ENCODE measurements around the gene THUMPD1.

GRCh38 chr16:20746461-20746860, 4.8 kb upstream of the THUMPD1 start:
- no peak for TF ChIP-seq CTCF (IDR thresholded peaks at IDR 0.05)
- no peak for TF ChIP-seq POLR2AphosphoS5 (IDR thresholded peaks at IDR 0.05)

All from transverse colon (tissue), 4 donors.